Adrenal gland (tissue), 5 donors: ENCODE data around the gene TMEM43.

Experiments
- POLR2A ChIP-seq, 2 donors: fragments of 450-650 bp; IDR thresholded peaks; one replicate each; pipeline ENCODE4 v1.6.1; 2017; ENCODE audit warnings: antibody characterized with exemption in 2 of 2, mild to moderate bottlenecking in 2 of 2, moderate library complexity in 1 of 2
- TF ChIP-seq, protein P1 (sequence below), 6 experiments: fragments of 450-650 bp in 4 of 6; fragments of 200-600 bp in 2 of 6; sonication (generic) in 1 of 6; IDR thresholded peaks; 1 replicate in 5 of 6; 2 replicates in 1 of 6; pipeline versions ENCODE4 v1.5.1 to v1.8.0; 2016 to 2021; ENCODE audit warnings: antibody characterized with exemption in 6 of 6, mild to moderate bottlenecking in 2 of 6, moderate library complexity in 1 of 6
- donor health status: DM: no; HTN: no; CAD: no.

DNA sequence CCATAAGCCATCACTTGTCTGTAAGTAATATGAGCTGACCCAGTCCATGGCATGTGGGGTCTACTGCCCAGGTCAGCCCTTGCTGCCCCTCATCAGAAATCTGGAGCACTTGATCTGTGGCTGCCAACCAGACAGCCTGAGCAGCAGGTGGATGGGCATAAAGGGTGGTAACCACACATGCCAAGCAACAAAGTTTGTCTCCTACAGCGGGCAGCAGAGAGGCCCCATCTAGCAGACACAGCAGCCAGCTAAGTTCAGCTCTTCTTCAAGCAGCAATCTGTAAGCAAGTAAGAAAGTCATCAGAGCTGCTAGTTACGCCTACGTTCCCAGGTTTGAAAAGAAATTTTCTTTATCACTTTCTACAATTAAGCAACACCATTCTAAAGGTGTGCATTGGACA lies 28.1 kb upstream of the TMEM43 start:
- TF ChIP-seq, protein P1, sequence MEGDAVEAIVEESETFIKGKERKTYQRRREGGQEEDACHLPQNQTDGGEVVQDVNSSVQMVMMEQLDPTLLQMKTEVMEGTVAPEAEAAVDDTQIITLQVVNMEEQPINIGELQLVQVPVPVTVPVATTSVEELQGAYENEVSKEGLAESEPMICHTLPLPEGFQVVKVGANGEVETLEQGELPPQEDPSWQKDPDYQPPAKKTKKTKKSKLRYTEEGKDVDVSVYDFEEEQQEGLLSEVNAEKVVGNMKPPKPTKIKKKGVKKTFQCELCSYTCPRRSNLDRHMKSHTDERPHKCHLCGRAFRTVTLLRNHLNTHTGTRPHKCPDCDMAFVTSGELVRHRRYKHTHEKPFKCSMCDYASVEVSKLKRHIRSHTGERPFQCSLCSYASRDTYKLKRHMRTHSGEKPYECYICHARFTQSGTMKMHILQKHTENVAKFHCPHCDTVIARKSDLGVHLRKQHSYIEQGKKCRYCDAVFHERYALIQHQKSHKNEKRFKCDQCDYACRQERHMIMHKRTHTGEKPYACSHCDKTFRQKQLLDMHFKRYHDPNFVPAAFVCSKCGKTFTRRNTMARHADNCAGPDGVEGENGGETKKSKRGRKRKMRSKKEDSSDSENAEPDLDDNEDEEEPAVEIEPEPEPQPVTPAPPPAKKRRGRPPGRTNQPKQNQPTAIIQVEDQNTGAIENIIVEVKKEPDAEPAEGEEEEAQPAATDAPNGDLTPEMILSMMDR (IDR thresholded peaks at IDR 0.05) = no peak
- no peak for TF ChIP-seq POLR2A (IDR thresholded peaks at IDR 0.05)
